Measurements from ENCODE around the gene SH2D3C.

The SH2D3C gene

GRCh38 chr9:127778280-127779135 is at the start of gene SH2D3C:
SH2D3C (minus strand) TSS chr9:127778666; CDS start chr9:127778627, 39 bp downstream.
- DNase-seq (ENCODE audit: low read depth), result no peak

GRCh38 chr9:127826253-127826913 is 47.9 kb upstream of the SH2D3C start:
- DNase-seq (ENCODE audit: low read depth), result no peak

- no peak for DNase-seq (ENCODE audit: low read depth)
Observed at GRCh38 chr9:127825319-127826051, 47.0 kb upstream of the SH2D3C start.

- no peak for DNase-seq (ENCODE audit: low read depth)
Observed at GRCh38 chr9:127822108-127822507, 43.6 kb upstream of the SH2D3C start.

- DNase-seq (ENCODE audit: low read depth), result no peak
Observed at GRCh38 chr9:127818574-127818973, 40.1 kb upstream of the SH2D3C start.

- no peak for DNase-seq (ENCODE audit: low read depth)
Observed at GRCh38 chr9:127817881-127818434, 39.5 kb upstream of the SH2D3C start.

- DNase-seq (ENCODE audit: low read depth), result no peak
Observed at GRCh38 chr9:127816728-127817127, 38.3 kb upstream of the SH2D3C start.

- DNase-seq (ENCODE audit: low read depth), result no peak
Observed at GRCh38 chr9:127816362-127816725, 37.9 kb upstream of the SH2D3C start.

- no peak for DNase-seq (ENCODE audit: low read depth)
Observed at GRCh38 chr9:127815512-127816361, 37.3 kb upstream of the SH2D3C start.

GRCh38 chr9:127814619-127815511 is 36.4 kb upstream of the SH2D3C start:
- no peak for DNase-seq (ENCODE audit: low read depth)

- no peak for DNase-seq (ENCODE audit: low read depth)
Observed at GRCh38 chr9:127813686-127814226, 35.3 kb upstream of the SH2D3C start.

GRCh38 chr9:127812936-127813675 is 34.6 kb upstream of the SH2D3C start:
- no peak for DNase-seq (ENCODE audit: low read depth)

- DNase-seq (ENCODE audit: low read depth), result no peak
Observed at GRCh38 chr9:127812011-127812410, 33.5 kb upstream of the SH2D3C start.

- no peak for DNase-seq (ENCODE audit: low read depth)
Observed at GRCh38 chr9:127810378-127811187, 32.1 kb upstream of the SH2D3C start.

GRCh38 chr9:127809540-127810377 is 31.3 kb upstream of the SH2D3C start:
- DNase-seq (ENCODE audit: low read depth), result no peak

GRCh38 chr9:127809002-127809539 is 30.6 kb upstream of the SH2D3C start:
- DNase-seq (ENCODE audit: low read depth), result no peak

GRCh38 chr9:127808347-127809001 is 30.0 kb upstream of the SH2D3C start:
- DNase-seq (ENCODE audit: low read depth), result no peak
